ENCODE data around the gene ZIM2. TPM values are rescaled to one million over a fixed set of nuclear protein-coding genes. Genes with fewer than 3 reads are reported as not detected.

Gene ZIM2
- total RNA-seq, 1 donor from 2014 or later = not detected

DNA sequence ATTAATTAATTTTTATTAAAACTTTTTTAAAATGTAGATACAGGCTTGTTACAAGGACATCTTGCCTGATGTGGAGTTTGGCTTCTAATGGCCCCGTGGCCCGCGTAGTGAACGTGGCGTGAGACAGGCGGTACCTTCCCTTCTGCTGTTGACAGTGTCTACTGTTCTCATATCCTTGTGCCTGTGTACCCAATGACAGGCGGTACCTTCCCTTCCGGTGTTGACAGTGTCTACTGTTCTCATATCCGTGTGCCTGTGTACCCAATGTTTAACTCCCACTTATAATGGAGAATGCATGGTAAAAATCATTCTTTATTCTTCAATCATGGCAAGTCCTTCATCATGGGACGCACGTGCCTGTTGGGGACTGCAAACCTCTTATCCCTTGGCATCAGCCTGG, 89.9 kb downstream of the ZIM2 start:
- H4K20me1 ChIP-seq (ENCODE audit: insufficient read depth, low read length) = no peaks in the 10 kb centered on the region
- no peak overlapping the region for H3K4me3 Mint-ChIP-seq (ENCODE audit: unreplicated experiment)
- FAIRE-seq = no peak
- peaks cover 11% of the 10 kb centered on the region for H3K9me3 ChIP-seq (ENCODE audit: insufficient read depth, low read depth, low read length)
- H3K27me3 ChIP-seq (ENCODE audit: insufficient read depth, low read length) = no peaks in the 10 kb centered on the region
- no peaks in the 10 kb centered on the region for H3K36me3 ChIP-seq (ENCODE audit: insufficient read depth, low read length)
- no peaks in the 10 kb centered on the region for H3K27me3 Mint-ChIP-seq (ENCODE audit: low read depth, unreplicated experiment)
- H3K27ac ChIP-seq (ENCODE audit: low read depth, low read length) = no peak overlapping the region
- H3K36me3 Mint-ChIP-seq (ENCODE audit: low read depth, unreplicated experiment) = no peaks in the 10 kb centered on the region
- peaks cover 29% of the 10 kb centered on the region for H3K9me3 Mint-ChIP-seq (ENCODE audit: unreplicated experiment)
- no peak overlapping the region for H3K27ac Mint-ChIP-seq (ENCODE audit: unreplicated experiment)
- H3K4me1 ChIP-seq (ENCODE audit: insufficient read depth, low read length) = no peaks in the 10 kb centered on the region
- no peak overlapping the region for H3K4me3 ChIP-seq (ENCODE audit: insufficient read depth, low read depth, low read length)
- H3K4me1 Mint-ChIP-seq (ENCODE audit: low read depth, unreplicated experiment) = no peaks in the 10 kb centered on the region
- H2AFZ ChIP-seq (ENCODE audit: low read depth, low read length) = no peak overlapping the region
- DNase-seq (ENCODE audit: low read depth) = no peak
- no peaks in the 10 kb centered on the region for H3K79me2 ChIP-seq (ENCODE audit: insufficient read depth, low read length)
- no peak for TF ChIP-seq EZH2 (IDR thresholded peaks at IDR 0.05; ENCODE audit: insufficient read depth, low read length)
- TF ChIP-seq, protein P1, sequence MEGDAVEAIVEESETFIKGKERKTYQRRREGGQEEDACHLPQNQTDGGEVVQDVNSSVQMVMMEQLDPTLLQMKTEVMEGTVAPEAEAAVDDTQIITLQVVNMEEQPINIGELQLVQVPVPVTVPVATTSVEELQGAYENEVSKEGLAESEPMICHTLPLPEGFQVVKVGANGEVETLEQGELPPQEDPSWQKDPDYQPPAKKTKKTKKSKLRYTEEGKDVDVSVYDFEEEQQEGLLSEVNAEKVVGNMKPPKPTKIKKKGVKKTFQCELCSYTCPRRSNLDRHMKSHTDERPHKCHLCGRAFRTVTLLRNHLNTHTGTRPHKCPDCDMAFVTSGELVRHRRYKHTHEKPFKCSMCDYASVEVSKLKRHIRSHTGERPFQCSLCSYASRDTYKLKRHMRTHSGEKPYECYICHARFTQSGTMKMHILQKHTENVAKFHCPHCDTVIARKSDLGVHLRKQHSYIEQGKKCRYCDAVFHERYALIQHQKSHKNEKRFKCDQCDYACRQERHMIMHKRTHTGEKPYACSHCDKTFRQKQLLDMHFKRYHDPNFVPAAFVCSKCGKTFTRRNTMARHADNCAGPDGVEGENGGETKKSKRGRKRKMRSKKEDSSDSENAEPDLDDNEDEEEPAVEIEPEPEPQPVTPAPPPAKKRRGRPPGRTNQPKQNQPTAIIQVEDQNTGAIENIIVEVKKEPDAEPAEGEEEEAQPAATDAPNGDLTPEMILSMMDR (IDR thresholded peaks at IDR 0.05; ENCODE audit: insufficient read depth, low read depth, low read length) = no peak
- H3K9ac ChIP-seq (ENCODE audit: low read length) = no peak overlapping the region
- no peak overlapping the region for H3K4me2 ChIP-seq (ENCODE audit: low read length)

DNA sequence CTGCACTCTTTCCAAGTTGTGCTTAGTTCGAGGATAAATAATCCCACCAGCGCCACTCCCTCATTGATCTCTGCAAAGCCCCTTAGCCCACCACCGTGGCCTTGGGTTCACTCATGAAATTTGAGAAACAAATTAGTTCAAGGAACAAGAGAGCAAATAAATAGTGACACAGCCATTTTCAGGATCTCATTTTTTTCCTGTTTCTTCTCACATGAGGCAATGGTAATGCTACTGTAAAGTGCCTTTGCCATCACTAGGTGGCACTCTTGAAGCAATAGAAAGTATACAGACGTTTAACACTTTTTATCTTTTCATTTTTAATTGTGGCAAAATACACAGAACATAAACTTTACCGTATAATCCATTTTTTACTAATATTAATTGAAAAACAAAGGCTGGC, 92.1 kb downstream of the ZIM2 start:
- Mint-ChIP-seq H3K9me3 (ENCODE audit: unreplicated experiment) (peaks cover 34% of the 10 kb centered on the region), H3K36me3 (ENCODE audit: low read depth, unreplicated experiment) (no peaks in the 10 kb centered on the region), H3K4me3 (ENCODE audit: unreplicated experiment) (no peak overlapping the region), H3K27me3 (ENCODE audit: low read depth, unreplicated experiment) (no peaks in the 10 kb centered on the region), H3K4me1 (ENCODE audit: low read depth, unreplicated experiment) (no peaks in the 10 kb centered on the region), H3K27ac (ENCODE audit: unreplicated experiment) (no peak overlapping the region)
- no peaks in the 10 kb centered on the region for H3K27me3 ChIP-seq (ENCODE audit: insufficient read depth, low read length)
- no peak overlapping the region for H2AFZ ChIP-seq (ENCODE audit: low read depth, low read length)
- no peaks in the 10 kb centered on the region for H3K79me2 ChIP-seq (ENCODE audit: insufficient read depth, low read length)
- no peak overlapping the region for H3K4me2 ChIP-seq (ENCODE audit: low read length)
- DNase-seq (ENCODE audit: low read depth) = no peak
- no peak for FAIRE-seq
- H3K9me3 ChIP-seq (ENCODE audit: insufficient read depth, low read depth, low read length) = peaks cover 8% of the 10 kb centered on the region
- no peaks in the 10 kb centered on the region for H3K4me1 ChIP-seq (ENCODE audit: insufficient read depth, low read length)
- TF ChIP-seq, protein P1 (IDR thresholded peaks at IDR 0.05; ENCODE audit: insufficient read depth, low read depth, low read length) = no peak
- no peak for TF ChIP-seq EZH2 (IDR thresholded peaks at IDR 0.05; ENCODE audit: insufficient read depth, low read length)
- no peaks in the 10 kb centered on the region for H3K36me3 ChIP-seq (ENCODE audit: insufficient read depth, low read length)
- no peak overlapping the region for H3K9ac ChIP-seq (ENCODE audit: low read length)
- no peaks in the 10 kb centered on the region for H4K20me1 ChIP-seq (ENCODE audit: insufficient read depth, low read length)
- no peak overlapping the region for H3K27ac ChIP-seq (ENCODE audit: low read depth, low read length)
- H3K4me3 ChIP-seq (ENCODE audit: insufficient read depth, low read depth, low read length) = no peak overlapping the region

DNA sequence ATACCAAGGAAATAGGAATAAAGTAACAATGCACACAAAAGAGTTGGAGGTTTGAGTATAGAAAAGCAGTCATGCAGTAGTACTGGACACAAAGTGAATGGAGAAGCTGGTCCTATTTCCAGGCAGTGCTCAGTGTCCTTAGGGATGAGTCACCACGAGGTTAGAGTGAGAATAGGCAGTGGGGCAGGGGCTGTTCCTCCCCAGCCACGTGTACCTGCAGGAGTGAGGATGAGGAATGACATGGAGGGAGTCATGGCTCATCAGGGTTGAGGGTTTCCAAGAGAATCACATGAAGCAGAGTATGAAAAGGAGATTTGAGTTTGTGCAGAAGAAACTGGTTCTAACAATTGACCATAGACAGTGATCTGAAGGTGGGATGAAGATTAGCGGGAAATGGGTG, 94.2 kb downstream of the ZIM2 start:
- Histone ChIP-seq H3K27me3 (ENCODE audit: insufficient read depth, low read length) (no peaks in the 10 kb centered on the region), H3K79me2 (ENCODE audit: insufficient read depth, low read length) (no peaks in the 10 kb centered on the region), H3K9me3 (ENCODE audit: insufficient read depth, low read depth, low read length) (peaks cover 8% of the 10 kb centered on the region), H3K4me1 (ENCODE audit: insufficient read depth, low read length) (no peaks in the 10 kb centered on the region), H4K20me1 (ENCODE audit: insufficient read depth, low read length) (no peaks in the 10 kb centered on the region), H2AFZ (ENCODE audit: low read depth, low read length) (no peak overlapping the region), H3K9ac (ENCODE audit: low read length) (no peak overlapping the region), H3K4me2 (ENCODE audit: low read length) (no peak overlapping the region), H3K4me3 (ENCODE audit: insufficient read depth, low read depth, low read length) (no peak overlapping the region), H3K27ac (ENCODE audit: low read depth, low read length) (no peak overlapping the region), H3K36me3 (ENCODE audit: insufficient read depth, low read length) (no peaks in the 10 kb centered on the region)
- TF ChIP-seq EZH2 (IDR thresholded peaks at IDR 0.05; ENCODE audit: insufficient read depth, low read length) = no peak
- TF ChIP-seq, protein P1 (IDR thresholded peaks at IDR 0.05; ENCODE audit: insufficient read depth, low read depth, low read length) = no peak
- FAIRE-seq = no peak
- Mint-ChIP-seq H3K27me3 (ENCODE audit: low read depth, unreplicated experiment) (no peaks in the 10 kb centered on the region), H3K36me3 (ENCODE audit: low read depth, unreplicated experiment) (no peaks in the 10 kb centered on the region), H3K4me1 (ENCODE audit: low read depth, unreplicated experiment) (no peaks in the 10 kb centered on the region), H3K27ac (ENCODE audit: unreplicated experiment) (no peak overlapping the region), H3K4me3 (ENCODE audit: unreplicated experiment) (no peak overlapping the region), H3K9me3 (ENCODE audit: unreplicated experiment) (peaks cover 34% of the 10 kb centered on the region)
- DNase-seq (ENCODE audit: low read depth) = no peak

All from astrocyte (in vitro differentiated cells and primary cell).